ENCODE measurements around the gene KIDINS220. TPM values are rescaled to one million over a fixed set of nuclear protein-coding genes. Genes with fewer than 3 reads are reported as not detected.

KIDINS220 gene
- total and polyA plus RNA-seq, 9 of the 15 experiments (the other 6 are each of a cell fraction or from before 2014, with no cell fraction given), result 15.2 to 48.0 (median 34.4) TPM

GRCh38 chr2:8684878-8685696 is 152.3 kb downstream of the KIDINS220 start (continued):
- 0 out of 2 replicates have a peak, but pooled peaks have one; percentile 20 for TF ChIP-seq SP1 (CRISPR knock-in tag; IDR thresholded peaks at IDR 0.05)
- TF ChIP-seq MAZ (CRISPR knock-in tag; conservative IDR thresholded peaks at IDR 0.05 in 1 of 2, IDR thresholded peaks at IDR 0.05 in 1 of 2), result 0 out of 4 replicates have a peak, but pooled peaks of 1 of the 2 experiments have one; percentile 15
- TF ChIP-seq KDM5B (IDR thresholded peaks at IDR 0.05; ENCODE audit: insufficient replicate concordance, low read depth, low read length), result peak; percentile 60
- TF ChIP-seq E2F6 (IDR thresholded peaks at IDR 0.05; ENCODE audit: borderline replicate concordance in 1 of 2, extremely low read depth in 1 of 2, insufficient read depth in 1 of 2, insufficient read length in 1 of 2, low read depth in 1 of 2, low read length in 1 of 2, poor library complexity in 1 of 2, severe bottlenecking in 1 of 2), result peak; percentile 82 to 84
- peak; percentile 19; the same call in 1 of the 2 replicates for TF ChIP-seq MYNN (IDR thresholded peaks at IDR 0.05)
- TF ChIP-seq MYNN (CRISPR knock-in tag; IDR thresholded peaks at IDR 0.05), result no peak
- TF ChIP-seq SAP30 (IDR thresholded peaks at IDR 0.05; ENCODE audit: borderline replicate concordance, insufficient read depth, low read depth, low read length, poor library complexity, severe bottlenecking), result peak; percentile 39
- 0 out of 2 replicates have a peak, but pooled peaks have one; percentile 37 for TF ChIP-seq E2F5 (CRISPR knock-in tag; IDR thresholded peaks at IDR 0.05)
- TF ChIP-seq HMG20A (CRISPR knock-in tag; conservative IDR thresholded peaks at IDR 0.05), result no peak
- TF ChIP-seq ZBTB17 (CRISPR knock-in tag; IDR thresholded peaks at IDR 0.05), result 0 out of 2 replicates have a peak, but pooled peaks have one; percentile 44
- 0 out of 2 replicates have a peak, but pooled peaks have one; percentile 13 for TF ChIP-seq NBN (IDR thresholded peaks at IDR 0.05; ENCODE audit: low read depth)
- peak; percentile 77 for TF ChIP-seq PCBP1 (IDR thresholded peaks at IDR 0.05; ENCODE audit: low read depth, low read length, poor library complexity, severe bottlenecking)
- TF ChIP-seq ZFX (CRISPR knock-in tag; IDR thresholded peaks at IDR 0.05), result peak; percentile 56
- 0 out of 2 replicates have a peak, but pooled peaks have one; percentile 42 for TF ChIP-seq MBD2 (IDR thresholded peaks at IDR 0.05; ENCODE audit: borderline replicate concordance, low read depth)
- peak; percentile 4; the same call in 1 of the 2 replicates for TF ChIP-seq ZNF551 (CRISPR knock-in tag; IDR thresholded peaks at IDR 0.05)
- TF ChIP-seq CAMTA2 (CRISPR knock-in tag; conservative IDR thresholded peaks at IDR 0.05), result peak; percentile 75; the same call in 1 of the 2 replicates
- TF ChIP-seq HNRNPLL (IDR thresholded peaks at IDR 0.05; ENCODE audit: low read depth, low read length, poor library complexity, severe bottlenecking), result peak; percentile 11
- TF ChIP-seq ARID4B (CRISPR knock-in tag; IDR thresholded peaks at IDR 0.05), result peak; percentile 81; the same call in 1 of the 2 replicates

All from K562 (cell line).